ENCODE measurements around the gene MORN4.
A peak's percentile ranks its signal among the peaks of the same experiment; 100 is the strongest.
"Not testable (repeated sequence)": the region's sequence is repeated elsewhere in the genome, so short reads cannot be mapped to it uniquely, and the experiment has no call there.

MORN4 gene

DNA sequence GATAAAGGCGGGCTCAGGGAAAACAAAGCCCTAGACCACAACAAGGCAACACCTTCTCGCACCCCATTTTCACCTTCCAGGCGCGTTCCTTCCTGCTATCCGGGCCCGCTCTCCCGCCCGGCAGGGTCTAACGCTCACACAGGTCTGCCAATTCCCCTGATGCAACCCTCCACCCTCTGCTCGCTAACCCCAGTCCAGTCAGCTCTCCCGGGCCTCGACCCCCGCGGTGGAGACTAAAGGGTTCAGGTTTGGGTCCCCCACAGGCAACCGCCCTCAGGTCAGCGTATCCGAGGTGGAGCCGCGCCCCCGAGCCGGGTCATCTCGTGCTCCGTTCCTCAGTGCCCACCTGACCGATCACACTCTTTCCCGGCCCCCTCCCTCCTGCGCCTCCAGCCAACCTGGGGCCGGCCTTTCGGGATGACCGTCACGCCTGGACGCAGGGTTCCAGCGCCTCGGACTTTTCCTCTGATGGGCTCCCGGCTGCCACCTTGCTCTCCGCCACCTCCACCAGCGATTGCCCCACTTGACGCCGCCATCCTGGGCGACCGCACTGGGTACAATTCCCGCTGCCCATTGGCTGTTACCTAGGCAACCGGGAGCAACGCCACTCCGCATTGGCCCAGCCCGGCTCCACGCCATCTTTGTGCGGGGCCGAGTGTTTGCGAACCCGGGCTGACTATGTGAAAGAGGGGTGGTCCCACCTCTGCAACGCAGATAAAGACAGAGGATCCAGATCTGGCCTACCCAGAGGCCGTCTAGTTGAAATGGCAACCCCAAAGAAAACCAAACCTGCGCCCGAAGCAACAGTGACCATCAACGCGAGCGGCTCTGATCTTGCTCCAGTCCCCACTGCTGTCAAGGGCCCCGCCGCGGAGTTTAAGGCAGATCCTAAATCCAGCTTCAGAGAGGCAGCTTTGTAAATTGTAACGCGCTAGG is at the start of gene MORN4:
MORN4 (minus strand) TSS at position 552 of the 936 bp plus-strand sequence. CDS start 13,847 bp downstream, outside the sequence.
- peak; percentile 81 to 84 for DNase-seq (ENCODE audit: low read depth in 2 of 2)

DNA sequence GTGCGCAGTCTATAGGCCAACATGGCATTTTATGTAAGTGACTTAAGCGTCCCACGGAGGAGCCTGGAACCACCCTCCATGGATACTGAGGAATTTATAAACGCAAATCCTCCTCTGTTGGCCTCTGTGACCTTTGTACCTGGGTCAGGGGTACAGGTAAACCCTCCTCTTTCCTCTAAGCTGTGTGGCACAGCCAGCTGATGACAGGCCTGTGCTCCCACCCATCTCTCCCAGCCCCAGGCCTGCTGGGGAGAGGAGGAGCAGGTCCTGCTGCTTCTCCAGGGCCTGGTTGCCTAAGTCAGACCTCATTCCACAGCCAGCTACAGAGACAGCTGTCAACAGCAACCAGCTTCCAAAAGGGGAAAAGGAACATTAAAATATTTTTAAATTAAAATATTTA is 48.7 kb upstream of the MORN4 start:
- no peak for DNase-seq (ENCODE audit: low read depth in 2 of 2)

DNA sequence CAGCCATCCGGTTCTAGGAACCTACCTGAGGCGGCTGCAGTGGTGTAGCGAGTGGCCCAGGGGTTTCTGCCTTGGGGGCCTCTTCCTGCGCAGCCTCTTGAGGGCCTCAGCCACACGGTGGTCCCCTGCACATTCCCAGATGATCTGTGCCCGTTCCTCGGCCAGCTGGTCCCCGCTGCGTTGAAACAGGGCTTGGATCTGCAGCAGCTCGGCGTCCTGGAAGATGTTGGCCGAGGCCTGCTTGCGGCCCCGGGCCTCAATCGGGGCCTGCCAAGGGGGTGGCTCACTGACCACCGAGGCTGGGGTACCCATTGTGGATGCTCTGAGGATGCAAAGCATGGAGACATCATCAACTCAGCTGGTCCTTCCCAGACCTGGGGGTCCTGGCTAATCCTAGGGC is 46.3 kb upstream of the MORN4 start:
- DNase-seq (ENCODE audit: low read depth in 2 of 2) = no peak

DNA sequence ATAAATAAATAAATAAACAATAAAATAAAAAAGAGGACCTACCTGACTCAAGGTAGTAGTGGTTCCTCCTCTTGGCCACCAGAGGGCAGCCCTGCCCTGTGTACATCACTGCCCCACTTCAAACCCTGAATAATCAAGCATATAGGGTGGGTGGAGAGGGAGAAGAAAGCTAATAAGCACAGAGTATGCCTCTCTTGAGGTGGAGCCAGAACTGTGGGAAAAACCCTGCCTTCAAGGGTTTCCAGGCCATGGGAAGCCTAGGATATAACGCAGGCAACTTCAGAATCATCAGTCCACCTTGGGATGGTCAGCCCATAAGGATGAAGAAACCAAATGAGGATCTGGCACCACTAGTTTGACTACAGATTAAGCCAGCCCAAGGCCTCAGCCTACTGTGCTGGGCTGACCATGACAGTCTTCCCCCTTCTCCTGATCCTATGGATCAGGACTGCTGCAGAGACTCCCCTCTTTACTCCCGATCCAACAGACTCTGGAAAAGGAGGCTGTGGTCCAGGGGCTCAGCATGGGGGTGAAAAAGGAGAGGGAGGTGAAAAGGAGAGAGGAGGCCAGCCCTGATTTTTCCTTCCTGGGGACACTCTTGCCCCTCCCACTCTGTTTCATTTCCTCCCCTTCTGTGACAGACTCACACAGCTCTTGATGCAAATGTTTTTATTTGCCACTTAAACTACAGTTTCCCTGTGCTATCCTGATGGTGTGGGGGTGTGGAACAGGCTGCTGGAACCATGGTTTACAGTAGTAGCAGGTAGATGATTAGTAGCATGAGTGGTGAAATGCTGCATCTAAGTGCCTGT is 43.7 kb upstream of the MORN4 start:
- peak; percentile 22 to 25 for DNase-seq (ENCODE audit: low read depth in 2 of 2)

- DNase-seq (ENCODE audit: low read depth in 2 of 2) = no peak
Observed at GRCh38 chr10:97675222-97675621, 41.9 kb upstream of the MORN4 start.

- DNase-seq (ENCODE audit: low read depth in 2 of 2) = no peak
Observed at GRCh38 chr10:97673736-97674525, 40.6 kb upstream of the MORN4 start.

DNA sequence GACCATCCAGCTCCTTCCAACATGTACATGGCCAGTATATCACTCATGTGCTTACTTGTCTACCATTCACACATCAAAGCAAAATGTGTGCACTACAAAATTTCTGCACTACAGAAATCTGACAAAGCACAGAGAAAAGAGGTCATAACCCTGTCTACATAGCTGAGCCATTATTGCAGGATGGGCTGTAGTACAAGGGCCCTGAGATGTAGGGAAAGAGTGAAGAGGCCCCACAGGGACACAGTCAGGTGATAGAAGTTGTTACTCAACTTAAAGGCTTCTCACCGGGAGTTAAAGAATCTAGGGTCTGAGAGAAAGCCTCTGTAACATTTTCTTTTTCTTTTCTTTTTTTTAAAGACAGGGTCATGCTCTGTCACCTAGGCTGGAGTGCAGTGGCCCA is 36.3 kb upstream of the MORN4 start:
- DNase-seq (ENCODE audit: low read depth in 2 of 2) = no peak

DNA sequence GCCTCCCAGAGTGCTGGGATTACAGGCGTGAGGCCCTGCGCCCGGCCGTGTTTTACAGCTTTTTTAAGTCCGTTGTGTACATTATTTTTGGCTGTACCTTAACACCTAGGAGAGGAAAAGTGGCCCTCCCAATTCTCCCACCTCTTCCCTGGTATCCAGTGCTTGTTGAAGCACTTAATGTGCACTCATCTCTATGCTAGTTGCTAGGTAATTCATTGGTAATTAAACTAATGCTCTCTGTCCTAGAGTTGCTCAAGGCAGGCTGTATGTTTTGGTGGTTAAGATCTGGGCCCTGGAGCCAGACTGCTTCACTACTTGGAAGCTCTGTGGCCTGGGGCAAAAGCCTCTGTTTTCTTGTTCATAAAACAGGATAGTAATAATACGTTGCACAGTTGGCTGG is 34.2 kb upstream of the MORN4 start:
- DNase-seq (ENCODE audit: low read depth in 2 of 2) = no peak

GRCh38 chr10:97666992-97667391 is 33.7 kb upstream of the MORN4 start:
- no peak for DNase-seq (ENCODE audit: low read depth in 2 of 2)

DNA sequence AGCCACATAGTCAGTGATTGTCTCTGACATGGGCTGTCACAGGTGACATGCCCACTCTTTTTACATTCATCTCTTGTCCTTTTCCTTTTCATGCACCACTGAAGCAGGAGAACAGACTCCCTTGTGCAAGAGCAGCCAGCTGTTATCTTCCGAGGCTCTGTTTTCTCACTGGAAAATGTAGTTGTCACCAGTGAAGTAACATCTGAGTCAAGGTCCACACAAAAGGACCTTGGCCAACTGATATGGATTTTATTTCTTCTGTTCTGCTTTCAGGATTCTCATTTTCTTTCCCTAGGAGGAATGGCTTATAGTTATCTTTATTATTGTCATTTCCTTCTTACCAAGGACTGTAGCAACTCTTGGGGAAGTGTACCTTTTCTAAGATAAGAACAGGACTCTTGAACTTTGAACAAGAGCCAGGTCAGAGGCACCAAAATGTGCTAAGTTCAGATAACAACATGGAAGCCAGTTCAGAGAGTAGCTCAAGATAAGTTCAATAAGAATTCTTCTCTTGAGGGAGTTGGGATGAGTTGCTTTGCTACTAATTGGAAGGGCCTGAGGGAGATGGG is 31.1 kb upstream of the MORN4 start:
- DNase-seq (ENCODE audit: low read depth in 2 of 2) = no peak

DNA sequence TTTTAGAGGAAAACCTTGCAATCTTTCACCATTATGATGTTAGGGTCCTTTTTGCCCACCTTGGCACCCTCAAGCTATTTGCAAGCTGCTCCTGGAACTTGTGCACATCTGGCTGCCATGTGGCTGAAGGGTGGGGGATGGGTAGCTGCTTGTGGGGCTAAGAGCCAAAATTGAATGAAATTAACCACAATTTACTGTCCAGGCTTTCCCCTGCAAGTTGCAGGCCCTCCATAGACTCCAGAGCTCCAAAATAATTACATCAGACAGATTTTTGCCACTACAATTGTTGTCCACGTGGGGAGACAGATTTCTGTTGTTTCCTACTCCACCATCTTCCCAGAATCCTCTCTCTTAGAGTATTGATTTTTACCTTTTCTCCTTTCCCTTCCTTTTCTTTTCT is 26.3 kb upstream of the MORN4 start:
- no peak for DNase-seq (ENCODE audit: low read depth in 2 of 2)

GRCh38 chr10:97656777-97657176 is 23.5 kb upstream of the MORN4 start:
- no peak for DNase-seq (ENCODE audit: low read depth in 2 of 2)

GRCh38 chr10:97651773-97652172 is 18.5 kb upstream of the MORN4 start:
- DNase-seq (ENCODE audit: low read depth in 2 of 2) = no peak

GRCh38 chr10:97650726-97651125 is 17.4 kb upstream of the MORN4 start:
- DNase-seq (ENCODE audit: low read depth in 2 of 2) = no peak

GRCh38 chr10:97649405-97649750 is 16.1 kb upstream of the MORN4 start:
- not testable (repeated sequence) for DNase-seq (ENCODE audit: low read depth in 2 of 2)

DNA sequence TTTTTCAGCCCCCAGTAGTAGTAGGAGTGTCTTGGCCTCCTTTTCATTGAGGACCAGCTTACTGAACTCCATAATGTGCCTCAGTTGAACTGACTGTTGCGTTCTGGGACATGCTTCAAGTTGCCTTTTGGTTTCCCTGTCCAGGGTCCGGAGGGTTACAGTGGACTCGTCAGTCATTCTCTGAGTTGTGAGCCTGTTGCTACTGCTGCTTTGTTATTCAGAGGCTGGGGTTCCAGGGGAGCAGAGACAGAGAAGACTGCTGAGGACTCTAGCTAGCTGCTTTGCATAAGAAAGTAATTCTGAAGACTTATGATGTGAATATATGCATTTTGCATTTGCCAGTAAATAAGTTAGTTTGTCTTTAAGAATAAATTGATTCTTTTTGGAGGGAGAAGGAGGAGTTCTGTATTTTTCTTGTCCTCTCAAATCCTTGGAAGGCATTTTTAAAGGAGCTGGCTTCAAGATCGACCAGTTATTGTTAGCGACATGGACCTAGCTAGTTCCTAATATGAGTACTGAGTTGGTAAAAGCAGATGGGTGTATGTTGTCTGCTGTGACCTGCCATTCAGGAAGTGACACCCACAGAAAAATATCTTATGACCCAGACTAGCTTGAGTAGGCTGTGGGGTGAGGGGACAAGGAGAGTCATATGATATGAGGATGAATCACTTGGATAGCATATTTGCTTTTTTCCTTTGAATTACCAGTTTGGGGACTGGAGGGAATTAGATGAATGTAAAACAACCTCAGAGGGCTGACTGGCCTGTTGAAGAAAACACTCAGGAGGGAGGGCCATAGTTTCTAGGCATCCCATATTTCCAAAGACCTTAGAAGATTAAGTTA is 15.5 kb upstream of the MORN4 start:
- no peak for DNase-seq (ENCODE audit: low read depth in 2 of 2)

- no peak for DNase-seq (ENCODE audit: low read depth in 2 of 2)
Observed at GRCh38 chr10:97647556-97647955, 14.3 kb upstream of the MORN4 start.

DNA sequence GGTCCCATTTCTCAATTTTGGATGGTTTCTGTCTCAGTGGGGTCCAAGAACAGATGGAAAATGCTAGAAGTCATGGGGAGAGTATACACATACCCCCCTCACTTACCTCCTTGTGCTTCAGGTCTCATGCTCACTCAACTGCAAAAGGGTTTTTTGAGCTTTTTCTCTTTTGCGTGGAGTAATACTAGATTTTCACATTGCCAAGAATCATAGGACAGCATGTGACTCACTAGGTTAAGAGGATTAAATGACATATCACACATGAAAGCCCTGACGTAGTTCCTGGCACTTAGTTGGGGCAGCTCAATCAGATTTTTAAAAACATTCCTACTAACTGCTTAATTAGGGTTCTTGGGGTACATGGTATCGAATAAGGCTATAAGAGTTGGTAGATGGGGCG is 11.6 kb upstream of the MORN4 start:
- DNase-seq (ENCODE audit: low read depth in 2 of 2) = no peak

DNA sequence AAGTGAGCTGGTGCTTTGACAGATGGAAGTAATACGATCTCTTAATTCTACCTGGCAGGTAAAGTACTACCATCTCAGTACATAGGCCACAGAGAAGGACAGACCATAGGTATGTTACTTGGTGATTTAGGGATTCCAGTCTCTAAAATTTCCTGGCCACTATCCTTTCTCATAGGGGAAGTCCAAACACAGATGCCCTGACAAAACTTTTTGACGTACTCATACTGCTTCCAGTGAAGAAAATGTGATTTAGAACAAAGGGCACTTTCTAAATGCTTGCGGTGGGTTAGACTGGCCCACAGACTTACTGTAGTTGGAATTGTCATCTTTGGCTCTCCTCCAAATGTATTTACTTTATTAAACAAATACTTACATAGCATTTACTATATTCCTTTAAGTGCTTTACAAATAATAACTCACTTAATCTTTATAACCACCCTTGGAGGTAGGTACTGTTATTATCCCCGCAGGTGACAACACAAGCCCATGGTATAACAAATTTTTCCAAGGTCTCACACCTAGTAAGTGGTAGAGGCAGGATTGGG is 10.2 kb upstream of the MORN4 start:
- no peak for DNase-seq (ENCODE audit: low read depth in 2 of 2)

DNA sequence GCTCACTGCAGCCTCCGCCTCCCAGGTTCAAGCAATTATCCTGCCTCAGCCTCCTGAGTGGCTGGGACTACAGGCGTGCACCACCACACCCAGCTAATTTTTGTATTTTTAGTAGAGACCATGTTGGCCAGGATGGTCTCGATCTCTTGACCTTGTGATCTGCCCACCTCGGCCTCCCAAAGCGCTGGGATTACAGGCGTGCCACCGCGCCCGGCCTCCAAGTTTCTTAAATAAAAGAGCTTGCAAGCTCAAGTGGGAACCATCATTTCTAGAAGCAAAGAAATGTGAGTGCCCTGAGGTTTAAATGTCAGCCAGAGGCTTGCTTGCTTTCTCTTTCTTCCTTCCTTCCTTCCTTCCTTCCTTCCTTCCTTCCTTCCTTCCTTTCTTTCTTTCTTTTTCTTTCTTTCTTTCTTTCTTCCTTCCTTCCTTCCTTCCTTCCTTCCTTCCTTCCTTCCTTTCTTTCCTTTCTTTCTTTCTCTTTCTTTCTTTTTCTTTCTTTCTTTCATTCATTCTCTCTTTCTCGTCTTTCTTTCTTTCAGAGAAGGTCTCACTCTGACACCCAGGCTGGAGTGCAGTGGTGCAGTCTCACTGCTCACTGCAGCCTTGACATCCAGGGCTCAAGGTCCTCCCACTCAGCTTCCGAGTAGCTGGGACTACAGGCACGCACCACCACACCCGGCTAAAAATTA is 9.3 kb upstream of the MORN4 start:
- DNase-seq (ENCODE audit: low read depth in 2 of 2) = not testable (repeated sequence)
